Epidermal melanocyte (primary cell): Measurements from ENCODE around the gene SPATA31E1.

Source experiments
- DNase-seq: peaks from one replicate; pipeline ENCODE4 v3.0.0; 2011; ENCODE audit warnings: low spot score; ENCODE audit not compliant: insufficient read length

The SPATA31E1 gene

GRCh38 chr9:87862536-87863268, 20.0 kb upstream of the SPATA31E1 start:
- DNase-seq: no peak

DNA sequence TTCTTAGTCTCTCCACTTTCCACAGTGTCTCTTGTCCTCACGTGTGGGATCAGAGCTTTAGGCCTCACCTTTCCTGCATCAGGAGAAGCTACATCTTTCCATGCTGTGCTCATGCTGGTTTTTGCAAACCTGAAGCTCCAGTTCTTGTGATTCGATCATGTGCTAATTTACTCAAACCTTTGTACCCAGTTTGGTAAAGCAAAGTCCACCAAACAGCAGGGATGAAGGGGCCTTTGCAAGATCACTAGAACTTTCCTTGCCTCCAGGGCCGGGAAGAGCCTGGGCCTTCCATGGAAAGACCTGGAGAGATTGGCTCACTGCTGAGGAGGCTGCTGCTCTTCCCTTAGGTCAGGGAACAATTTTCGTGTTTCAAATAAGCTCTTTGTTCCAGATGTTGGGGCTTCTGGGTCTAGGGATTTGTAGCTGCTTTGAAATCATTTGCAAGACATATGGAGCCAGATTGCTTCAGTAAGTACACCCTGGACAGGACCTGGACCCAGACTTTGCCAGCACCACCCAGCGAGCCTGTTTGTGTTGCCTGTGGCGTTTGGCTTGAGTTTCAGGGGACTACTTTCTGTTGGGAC, 18.7 kb upstream of the SPATA31E1 start:
- no peak for DNase-seq

- no peak for DNase-seq
These were observed 17.8 kb upstream of the SPATA31E1 start for GRCh38 chr9:87864915-87865314.

DNA sequence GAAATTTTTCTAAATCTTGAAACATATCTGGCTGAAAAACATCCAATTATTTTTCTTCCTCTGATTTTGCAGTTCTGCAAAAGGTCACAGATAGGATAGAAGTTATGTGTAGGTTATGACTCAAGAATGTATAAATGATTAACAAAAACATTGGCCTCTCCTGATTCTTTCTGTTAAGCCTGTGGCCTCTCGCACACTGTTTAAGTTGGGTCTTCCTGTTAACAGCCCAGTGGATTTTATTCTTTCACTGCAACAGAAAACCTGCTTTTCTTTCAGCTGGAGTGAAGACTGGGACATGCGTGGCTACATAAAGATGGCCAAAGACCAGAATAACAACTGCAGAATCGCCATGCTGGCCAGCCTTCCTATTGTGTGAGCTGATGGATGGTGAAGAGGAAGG, 17.1 kb upstream of the SPATA31E1 start:
- DNase-seq: no peak

DNA sequence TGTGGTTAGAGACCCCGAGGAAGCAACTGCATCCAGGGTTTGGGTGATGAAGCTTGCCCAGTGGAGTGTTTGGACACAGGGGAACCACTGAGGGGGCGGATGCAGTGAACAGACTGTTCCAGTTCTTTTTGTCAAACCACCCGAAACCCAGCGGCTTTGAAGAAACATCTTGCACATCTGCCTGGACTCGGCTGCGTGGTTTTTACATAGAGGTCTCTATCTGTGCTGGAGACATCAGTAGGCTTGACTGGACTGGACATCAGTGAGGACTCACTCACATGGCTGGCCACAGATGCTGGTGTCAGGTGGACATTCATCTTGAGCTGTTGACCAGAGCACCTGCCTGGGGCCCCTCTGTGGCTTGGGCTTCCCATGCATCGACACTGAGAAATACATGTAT, 15.3 kb upstream of the SPATA31E1 start:
- no peak for DNase-seq

GRCh38 chr9:87868175-87868574, 14.5 kb upstream of the SPATA31E1 start:
- no peak for DNase-seq

DNA sequence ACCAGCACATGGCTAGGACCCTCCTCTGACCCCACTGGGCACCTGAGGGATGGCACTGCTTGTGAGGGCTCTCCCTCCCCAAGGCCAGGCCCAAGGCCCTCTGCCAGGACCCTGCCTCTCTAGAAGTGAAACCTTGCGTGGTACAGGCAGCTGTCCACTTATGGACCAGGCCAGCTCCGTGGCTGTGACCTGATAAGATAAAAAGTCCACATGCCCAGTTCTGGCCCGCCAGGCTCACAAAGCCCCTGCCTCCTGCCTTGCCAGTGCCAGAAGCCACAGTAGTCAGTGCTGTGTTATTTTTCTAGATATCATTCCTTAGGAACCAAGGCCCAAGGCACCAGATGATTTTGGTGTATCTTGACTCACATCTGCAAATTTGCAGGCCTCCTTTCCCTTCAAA, 14.0 kb upstream of the SPATA31E1 start:
- DNase-seq: no peak

- no peak for DNase-seq
These were observed 13.6 kb upstream of the SPATA31E1 start for GRCh38 chr9:87869082-87869481.

- DNase-seq: no peak
These were observed 11.1 kb upstream of the SPATA31E1 start for GRCh38 chr9:87871425-87872078.

DNA sequence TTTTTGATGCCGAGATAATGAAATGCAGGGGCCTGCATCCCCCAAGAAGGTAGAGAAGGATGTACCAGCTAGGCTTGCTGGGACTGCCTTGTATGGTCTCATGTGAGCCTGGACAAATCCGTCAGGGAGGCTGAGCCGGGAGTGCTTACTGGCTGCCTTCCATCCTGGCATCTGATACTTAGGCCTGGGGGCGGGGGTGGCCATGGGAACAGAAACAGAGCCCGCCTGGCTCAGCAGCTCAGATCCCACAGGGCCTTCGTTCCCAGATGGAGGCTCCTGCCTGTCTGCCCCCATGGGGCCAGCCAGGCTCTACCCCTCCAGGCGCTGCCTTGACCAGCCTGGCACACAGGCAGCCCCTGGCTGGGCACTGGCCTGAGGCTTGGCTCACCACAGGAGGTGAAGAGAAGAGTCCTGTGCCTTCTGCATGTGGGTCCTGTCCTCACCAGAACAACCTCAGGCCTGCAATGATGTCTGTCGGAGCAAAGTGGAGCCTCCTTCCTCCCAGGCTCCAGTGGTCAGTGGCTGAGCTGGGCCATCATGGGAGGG, 10.5 kb upstream of the SPATA31E1 start:
- DNase-seq: no peak

DNA sequence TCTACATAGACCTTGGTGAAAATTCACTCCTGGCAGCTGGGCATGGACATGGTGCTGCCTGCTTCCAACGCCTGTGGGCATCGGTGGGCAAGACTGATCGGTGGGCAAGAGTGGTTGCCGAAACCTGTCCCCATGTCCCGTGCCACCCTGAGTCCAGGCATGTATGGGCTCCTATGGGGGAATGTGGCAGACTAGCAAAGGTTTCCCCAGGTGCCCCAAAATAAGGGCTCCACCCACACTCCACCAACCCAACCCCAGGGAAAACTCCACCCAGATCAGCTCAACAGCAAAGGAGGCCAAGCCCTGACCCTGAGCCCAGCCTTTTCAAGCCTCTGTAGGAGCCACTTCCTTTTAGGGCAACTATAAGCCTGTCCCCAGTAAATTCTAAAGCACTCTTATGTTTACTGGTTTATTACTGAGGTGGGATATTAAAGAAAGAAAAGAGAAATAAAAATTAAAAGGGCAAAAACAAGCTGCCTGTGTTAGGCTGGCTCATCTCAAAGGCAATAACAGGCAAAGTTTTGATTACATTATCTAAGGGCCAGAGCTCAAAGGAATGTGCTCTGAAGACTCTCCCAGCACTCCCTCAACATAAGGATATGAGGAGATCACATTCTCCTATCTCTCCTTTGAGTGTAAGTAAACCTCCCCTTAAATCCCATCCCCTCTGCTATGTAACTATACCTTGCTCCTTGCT, 8.9 kb upstream of the SPATA31E1 start:
- no peak for DNase-seq

- no peak for DNase-seq
These were observed 8.4 kb upstream of the SPATA31E1 start for GRCh38 chr9:87874304-87874623.

- no peak for DNase-seq
These were observed 7.6 kb upstream of the SPATA31E1 start for GRCh38 chr9:87875060-87875459.

DNA sequence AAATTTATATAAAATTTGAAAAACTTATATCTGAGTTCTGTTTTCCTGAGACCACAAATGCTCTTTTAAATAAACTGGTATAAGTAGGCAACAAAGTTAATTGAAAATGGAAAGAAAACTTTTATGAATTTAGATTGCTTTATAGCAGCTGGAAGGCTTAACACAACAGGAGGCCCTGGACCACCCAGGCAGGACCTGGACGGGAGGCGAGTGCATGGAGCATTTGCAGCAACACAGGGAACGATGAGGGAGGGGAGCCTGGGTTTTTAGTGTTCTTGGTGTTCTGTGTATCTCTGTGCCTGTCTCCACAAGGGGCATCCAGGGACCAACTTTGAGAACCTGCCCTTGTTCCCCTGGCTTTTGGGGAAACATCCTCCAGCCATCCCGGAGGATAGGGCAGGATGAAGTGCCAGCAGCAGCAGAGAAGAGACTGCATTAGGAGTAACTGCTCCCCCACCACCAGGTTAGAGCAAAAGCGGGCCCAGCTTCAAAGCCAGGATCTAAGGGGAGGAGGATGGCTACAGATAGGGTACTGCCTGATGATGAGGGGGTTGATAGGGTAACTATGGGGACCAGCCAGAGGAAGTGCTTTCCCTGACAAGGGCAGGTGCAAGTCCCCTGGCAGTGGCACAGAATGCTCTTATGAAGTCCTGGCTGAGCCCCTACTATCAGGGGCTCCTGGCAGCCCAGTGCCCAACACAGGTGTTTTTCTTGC, 6.7 kb upstream of the SPATA31E1 start:
- DNase-seq: no peak

GRCh38 chr9:87876708-87877107, 6.0 kb upstream of the SPATA31E1 start:
- no peak for DNase-seq

DNA sequence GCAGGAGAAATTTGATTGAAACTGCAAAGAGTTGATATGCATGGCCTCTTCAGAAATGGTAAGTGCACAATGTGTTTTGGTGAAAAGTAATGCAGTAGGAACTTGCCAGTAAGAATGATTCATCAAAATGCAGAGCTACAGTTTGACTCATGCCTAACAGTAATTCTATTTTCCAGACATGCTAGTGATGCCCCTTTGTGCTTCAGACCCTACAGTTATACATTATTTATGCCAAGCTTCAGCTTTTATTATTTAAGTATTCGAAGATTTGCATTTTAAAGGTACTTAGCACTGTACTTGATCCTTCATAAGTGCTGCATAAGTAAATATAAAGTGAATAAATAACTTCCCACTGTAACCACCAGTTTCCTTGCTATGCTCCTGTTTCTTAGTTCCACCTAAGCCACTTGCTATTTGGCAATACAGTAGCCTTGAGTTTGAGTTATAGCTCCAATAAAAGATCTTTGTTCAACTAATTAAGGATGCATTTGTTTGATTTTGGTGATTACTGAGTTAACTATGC, 3.6 kb upstream of the SPATA31E1 start:
- DNase-seq: no peak

- DNase-seq: no peak
These were observed 2.6 kb upstream of the SPATA31E1 start for GRCh38 chr9:87880116-87880515.

DNA sequence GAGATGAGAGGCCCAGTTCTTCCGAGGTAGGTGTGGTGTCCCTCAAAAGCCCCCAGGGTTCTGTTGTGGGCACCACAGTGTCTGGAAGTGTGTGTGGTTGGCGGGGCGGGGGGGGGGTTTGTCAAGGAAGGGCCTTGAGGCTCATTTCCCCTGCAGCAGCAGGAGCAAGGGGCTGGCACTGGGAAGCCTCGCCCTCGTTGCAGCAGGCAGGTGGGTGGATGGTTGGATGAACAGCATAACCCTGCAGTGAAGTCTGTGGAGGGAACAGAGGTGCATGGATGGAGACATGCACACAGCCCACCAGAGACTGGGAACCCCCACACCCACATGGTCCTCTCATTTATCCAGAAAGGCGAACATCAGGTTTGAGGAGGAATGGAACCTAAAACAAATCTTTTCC, 2.0 kb upstream of the SPATA31E1 start:
- no peak for DNase-seq

GRCh38 chr9:87883274-87883673, 597 bp downstream of the SPATA31E1 start:
- no peak for DNase-seq

DNA sequence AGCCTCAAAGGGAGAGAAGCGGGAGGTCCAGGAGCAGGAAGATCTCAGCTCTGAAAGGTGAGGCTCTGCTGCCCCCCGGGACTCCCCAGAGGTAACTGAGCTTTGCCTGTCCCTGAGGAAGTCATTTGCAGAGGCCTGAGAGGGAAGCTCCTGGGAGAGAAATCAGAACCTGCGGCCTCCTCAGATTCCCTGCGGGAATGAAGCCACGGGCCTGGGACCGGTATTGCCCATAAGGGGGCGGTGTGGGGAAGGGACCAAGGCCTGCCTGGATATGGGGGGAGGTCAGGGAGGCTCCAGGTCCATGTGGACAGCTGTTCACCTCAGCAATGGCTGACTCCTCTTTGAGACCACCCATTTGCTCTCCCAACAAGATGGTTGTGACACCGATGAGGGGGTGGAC, 1.3 kb downstream of the SPATA31E1 start:
- no peak for DNase-seq
